Heart right ventricle (tissue), 16 donors: ENCODE measurements around the gene NKX2-2. TPM values are rescaled to one million over a fixed set of nuclear protein-coding genes. Genes with fewer than 3 reads are reported as not detected.

Experiments
- ATAC-seq, 8 donors: fragments of 200-7000 bp; cut with Tn5 transposase; one replicate each; pipeline ENCODE4 v1.9.1; 2020; ENCODE audit warnings: mild to moderate bottlenecking in 8 of 8, moderate library complexity in 8 of 8, moderate number of reproducible peaks in 1 of 8
- DNase-seq, 2 donors: peaks; one replicate each; pipeline ENCODE4 v3.0.0-alpha.2; 2020
- H3K27ac ChIP-seq, 10 donors: fragments of 200-600 bp; sonication (generic) in 2 of 10; one replicate each; pipeline versions ENCODE4 v1.5.0 to v1.8.0; 2020 to 2022; ENCODE audit warnings: mild to moderate bottlenecking in 3 of 10
- H3K27me3 ChIP-seq, 7 donors: fragments of 200-600 bp; one replicate each; pipeline ENCODE4 v1.8.0; 2021 to 2022; ENCODE audit warnings: mild to moderate bottlenecking in 2 of 7
- H3K36me3 ChIP-seq, 9 donors: fragments of 200-600 bp; sonication (generic) in 1 of 9; one replicate each; pipeline versions ENCODE4 v1.5.0 to v1.8.0; 2020 to 2022; ENCODE audit warnings: mild to moderate bottlenecking in 2 of 9
- H3K4me1 ChIP-seq, 9 donors: fragments of 200-600 bp; sonication (generic) in 1 of 9; one replicate each; pipeline versions ENCODE4 v1.5.0 to v1.8.0; 2020 to 2022; ENCODE audit warnings: mild to moderate bottlenecking in 4 of 9
- H3K4me3 ChIP-seq, 10 donors: fragments of 200-600 bp; sonication (generic) in 2 of 10; one replicate each; pipeline versions ENCODE4 v1.5.0 to v1.8.0; 2020 to 2022; ENCODE audit warnings: mild to moderate bottlenecking in 7 of 10, moderate library complexity in 2 of 10
- H3K9me3 ChIP-seq, 11 donors: fragments of 200-600 bp in 10 of 11; sonication (generic) in 2 of 11; one replicate each; pipeline versions ENCODE4 v1.5.0 to v1.8.0; 2013 to 2022; ENCODE audit warnings: mild to moderate bottlenecking in 2 of 11, control low read depth in 1 of 11, moderate library complexity in 1 of 11
- WGBS, 2 donors: extraction: QIAGEN DNeasy Blood & Tissue Kit; methylation state at CpG; one replicate each; pipeline ENCODE4 v1.1.7; 2013; ENCODE audit warnings: inconsistent platforms in 1 of 2; 5-methylcytosine and 5-hydroxymethylcytosine counted together
- intact Hi-C, 10 donors: fragments of 100-400 bp; cut with DNase I; formaldehyde crosslinking; loops; one replicate each; pipeline versions ENCODE4 v1.11.1 to v1.14.2; 2022
- polyA plus RNA-seq, 2 donors: library from polyadenylated mRNA; stranded (reverse); fragments of 200-250 nt; gene quantifications; one replicate each; pipeline ENCODE4 v1.2.3, GENCODE V29; 2013
- total RNA-seq, 10 donors: library from RNA; stranded (reverse); fragmentation: NEBNext Ultra II Directional in 3 of 10; extraction: Animal tissue kit (Norgen Biotek cat#: 25700) in 3 of 10; gene quantifications; one replicate each; pipeline versions ENCODE4 v1.2.1 to v1.2.4, GENCODE V29; 2021 to 2023
- TF ChIP-seq, protein P1 (sequence below), 9 donors: fragments of 200-600 bp; sonication (generic) in 2 of 9; IDR thresholded peaks; one replicate each; pipeline versions ENCODE4 v1.5.0 to v1.8.0; 2021 to 2022; ENCODE audit warnings: antibody characterized with exemption in 9 of 9, mild to moderate bottlenecking in 5 of 9, moderate library complexity in 1 of 9
- donor health status: Arrhythmogenic right ventricular cardiomyopathy.
- donor health status: ischemic (EF 13 %, LVEDD 7.1; RV severe dilation, severe dysfunction).
- donor health status: healthy with polysubstance abuse.
- donor health status: DM: no; HTN: yes; CAD: no.
- donor health status: DM: no; HTN: no; CAD: no.
- donor health status: ischemic (EF 25% LVEDD 6.9; RV normal size, moderate dysfunction).
- donor health status: ischemic (EF 25% LVEDD 5.7; RV mildly dilated, moderate dysfunction).
- donor health status: healthy.
- donor health status: DM: yes; HTN: yes; CAD: no.
- donor health status: Ischemic cardiomyopathy.
- donor health status: ischemic (EF 35%, LVEDD 5.7; RV mildly dilated, moderate dysfunction).
- donor health status: nonischemic (EF 11% LVEDD 7.7; RV severe dilation, severe dysfunction).
- donor health status: DM: yes; HTN: yes; CAD: no.
- donor health status: PGD.
- donor health status: ischemic (EF 29% LVEDD 5.4; RV normal size, mild dysfunction).
- donor health status: nonischemic (EF 23%, LVEDD 6.1; RV moderate dilation, normal function).

The NKX2-2 gene
- total and polyA plus RNA-seq, 12 donors = not detected

DNA sequence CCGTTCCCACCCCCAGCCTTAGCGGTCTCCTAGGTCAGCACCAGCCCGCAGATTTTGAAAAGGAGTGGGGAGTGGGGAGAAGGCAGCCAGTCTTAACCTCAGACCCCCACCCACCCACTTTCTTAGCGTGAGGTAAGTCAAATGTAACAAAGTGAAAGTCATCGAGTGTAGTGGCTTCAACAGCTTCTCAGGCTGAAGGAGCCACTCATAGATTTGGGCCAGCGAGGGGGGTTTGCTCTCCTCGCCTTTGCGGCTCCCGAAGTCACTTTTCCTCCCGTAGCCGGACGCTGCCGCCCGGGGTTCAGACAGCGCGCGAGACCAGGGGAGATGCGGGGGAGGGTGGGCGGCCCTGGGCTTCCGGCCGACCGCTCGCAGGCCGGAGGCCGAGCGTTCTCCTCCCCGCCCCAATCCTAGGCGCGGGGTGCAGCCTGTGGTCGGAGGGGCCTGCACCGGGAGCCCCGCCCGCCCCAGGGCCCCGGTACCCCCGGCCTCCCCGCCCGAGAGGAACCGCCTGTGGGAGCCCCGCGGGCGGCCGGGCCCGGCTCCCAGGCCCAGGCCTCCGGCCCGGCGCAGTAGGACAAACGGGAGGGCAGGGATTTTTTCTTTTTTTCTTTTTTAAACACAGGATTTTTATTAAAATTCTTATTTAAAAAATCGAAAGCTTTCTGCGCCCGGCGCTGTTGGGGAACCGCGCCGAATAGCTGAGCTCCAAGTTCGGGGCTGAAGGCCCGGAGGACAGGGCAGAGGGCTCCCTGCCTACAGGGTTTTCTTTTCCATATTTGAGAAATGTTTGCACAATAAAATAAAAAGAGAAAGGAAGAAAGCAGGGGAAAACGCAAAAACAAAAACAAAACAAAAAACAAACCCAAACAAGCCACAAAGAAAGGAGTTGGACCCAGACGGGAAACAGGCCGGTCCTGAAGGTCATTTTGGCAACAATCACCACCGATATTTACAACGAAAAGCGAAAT, 3.2 kb downstream of the NKX2-2 start:
- TF ChIP-seq, protein P1, sequence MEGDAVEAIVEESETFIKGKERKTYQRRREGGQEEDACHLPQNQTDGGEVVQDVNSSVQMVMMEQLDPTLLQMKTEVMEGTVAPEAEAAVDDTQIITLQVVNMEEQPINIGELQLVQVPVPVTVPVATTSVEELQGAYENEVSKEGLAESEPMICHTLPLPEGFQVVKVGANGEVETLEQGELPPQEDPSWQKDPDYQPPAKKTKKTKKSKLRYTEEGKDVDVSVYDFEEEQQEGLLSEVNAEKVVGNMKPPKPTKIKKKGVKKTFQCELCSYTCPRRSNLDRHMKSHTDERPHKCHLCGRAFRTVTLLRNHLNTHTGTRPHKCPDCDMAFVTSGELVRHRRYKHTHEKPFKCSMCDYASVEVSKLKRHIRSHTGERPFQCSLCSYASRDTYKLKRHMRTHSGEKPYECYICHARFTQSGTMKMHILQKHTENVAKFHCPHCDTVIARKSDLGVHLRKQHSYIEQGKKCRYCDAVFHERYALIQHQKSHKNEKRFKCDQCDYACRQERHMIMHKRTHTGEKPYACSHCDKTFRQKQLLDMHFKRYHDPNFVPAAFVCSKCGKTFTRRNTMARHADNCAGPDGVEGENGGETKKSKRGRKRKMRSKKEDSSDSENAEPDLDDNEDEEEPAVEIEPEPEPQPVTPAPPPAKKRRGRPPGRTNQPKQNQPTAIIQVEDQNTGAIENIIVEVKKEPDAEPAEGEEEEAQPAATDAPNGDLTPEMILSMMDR (IDR thresholded peaks at IDR 0.05) = no peak
- WGBS, 2 donors = 12 to 13% methylated on average over 59 to 62 of the region's 62 CpGs
- Histone ChIP-seq H3K27ac (no peak overlapping the region), H3K9me3 (no peaks in the 10 kb centered on the region), H3K36me3 (no peaks in the 10 kb centered on the region), H3K27me3 (peaks cover 46 to 100% (median 100%) of the 10 kb centered on the region in 7 donors), H3K4me1 (peaks cover 18 to 73% (median 61%) of the 10 kb centered on the region in 9 donors), H3K4me3 (peak overlapping the region; percentile 7 to 53 (median 46))
- no peak for DNase-seq
- intact Hi-C loops = loop anchor here in 1 of 10 donors (10.0 kb wide), 1 partner anchor 64 kb away; no protein-coding TSS in a partner anchor
- ATAC-seq = no peak

DNA sequence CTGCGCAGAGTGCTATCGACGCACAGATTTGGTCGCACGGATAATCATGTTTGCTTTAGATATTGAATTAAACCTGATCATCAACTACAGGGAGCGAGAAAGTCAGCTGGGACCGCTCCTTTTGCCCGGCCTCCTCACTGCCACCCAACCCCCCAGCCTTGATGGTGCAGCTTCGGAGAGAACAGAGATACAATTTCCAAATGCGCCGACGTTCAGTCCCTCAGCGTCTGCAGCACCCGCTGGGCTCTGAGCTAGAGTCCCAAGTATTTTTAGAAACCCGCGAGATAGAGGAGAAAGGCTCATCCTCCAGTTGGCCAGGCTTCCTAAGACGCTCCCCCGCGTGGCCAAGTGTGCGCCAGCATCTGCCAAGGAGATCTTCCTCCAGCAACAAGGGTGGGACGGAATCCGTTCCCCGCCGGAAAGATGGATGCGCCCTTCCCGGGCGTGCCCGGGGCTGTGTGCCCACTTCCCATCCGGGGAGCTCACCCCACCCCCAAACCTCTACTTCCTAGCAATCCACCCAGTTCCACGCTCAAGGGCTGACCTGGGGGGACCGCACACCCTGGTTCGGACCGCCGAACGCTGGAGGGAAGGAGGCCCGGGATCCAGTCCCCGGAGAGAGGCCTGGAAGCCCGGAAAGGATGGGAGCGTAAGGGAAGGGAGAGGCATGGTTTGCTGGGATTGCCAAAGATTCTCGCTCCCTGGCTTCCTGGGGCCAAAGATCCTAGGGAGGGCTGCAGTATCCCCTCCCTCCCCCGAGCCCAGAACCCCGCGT, 4.1 kb downstream of the NKX2-2 start:
- Histone ChIP-seq H3K9me3 (no peaks in the 10 kb centered on the region), H3K4me1 (peaks cover 23 to 80% (median 60%) of the 10 kb centered on the region in 9 donors), H3K36me3 (no peaks in the 10 kb centered on the region), H3K27ac (no peak overlapping the region), H3K27me3 (peaks cover 53 to 100% (median 100%) of the 10 kb centered on the region in 7 donors), H3K4me3 (peak overlapping the region; percentile 3 to 53 (median 46))
- WGBS, 2 donors = 0 to 2% methylated on average over 39 to 43 of the region's 43 CpGs
- TF ChIP-seq, protein P1 (IDR thresholded peaks at IDR 0.05) = no peak
- intact Hi-C loops = loop anchor here in 8 of 10 donors (5.0 to 10.0 kb wide), 6 partner anchors 65 to 675 kb away; no protein-coding TSS in a partner anchor
- ATAC-seq (peak in 1 of 8 donors; percentile 13), DNase-seq (no peak)

DNA sequence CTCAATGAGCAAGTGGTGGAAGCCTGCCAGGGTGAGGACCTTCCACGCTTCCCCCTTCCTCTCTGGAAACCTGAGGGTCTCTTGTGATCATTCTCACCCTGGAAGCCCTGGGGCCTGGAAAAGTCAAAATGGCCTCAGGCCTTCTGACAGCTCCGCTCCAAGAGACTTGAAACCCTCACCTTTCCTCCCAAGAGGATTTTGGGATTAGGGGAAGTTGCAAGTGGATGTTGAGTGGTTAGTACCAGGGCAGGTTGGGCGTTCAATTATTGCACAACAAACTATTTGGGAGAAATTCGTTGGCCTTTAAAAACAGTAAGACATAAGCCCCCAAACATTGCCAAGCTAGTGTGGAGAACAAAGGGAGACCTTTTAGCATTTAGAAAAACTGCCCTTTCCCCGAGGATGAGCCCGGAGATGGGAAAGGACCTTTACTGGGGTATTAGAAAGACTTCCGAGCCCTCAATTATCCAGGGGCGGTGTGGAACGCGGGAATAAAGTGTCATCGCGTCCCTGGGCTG, 4.7 kb downstream of the NKX2-2 start:
- Histone ChIP-seq H3K4me1 (peaks cover 19 to 74% (median 53%) of the 10 kb centered on the region in 9 donors), H3K9me3 (no peaks in the 10 kb centered on the region), H3K4me3 (no peak overlapping the region), H3K36me3 (no peaks in the 10 kb centered on the region), H3K27ac (no peak overlapping the region), H3K27me3 (peaks cover 58 to 100% (median 100%) of the 10 kb centered on the region in 7 donors)
- TF ChIP-seq, protein P1 (IDR thresholded peaks at IDR 0.05) = no peak
- intact Hi-C loops = loop anchor here in 8 of 10 donors (5.0 to 10.0 kb wide), 5 partner anchors 272 to 674 kb away; no protein-coding TSS in a partner anchor
- ATAC-seq (no peak), DNase-seq (no peak)
- WGBS, 2 donors = 2 to 4% methylated on average over 12 of the region's 12 CpGs
